PC-9 (cell line): Measurements from ENCODE around the gene CD302. TPM values are rescaled to one million over a fixed set of nuclear protein-coding genes. Genes with fewer than 3 reads are reported as not detected.

Source experiments
- BruUV-seq: library from RNA; stranded (reverse); fragments of 400-500 nt; replicated peaks from 2 replicates; lab custom pipeline; 2021; lab: Mats Ljungman, UMichigan
- CTCF ChIA-PET: fragments of 300-600 bp; sonication (Branson Sonifier 250); formaldehyde crosslinking; loops from one replicate; lab custom pipeline; 2022; ENCODE audit warnings: antibody characterized with exemption; lab: Charles Lee
- POLR2A ChIA-PET: fragments of 300-600 bp; sonication (Branson Sonifier 250); formaldehyde crosslinking; loops from one replicate; lab custom pipeline; 2022; ENCODE audit warnings: antibody characterized with exemption; ENCODE audit not compliant: unreplicated experiment; lab: Charles Lee
- DNase-seq, 2 experiments: peaks; one replicate each; pipeline versions ENCODE4 v3.0.0 to v3.0.0-alpha.2; 2015 to 2022; ENCODE audit warnings: mixed read lengths in 1 of 2
- H2AFZ ChIP-seq: fragments of 200-600 bp; sonication (generic); 2 replicates; pipeline ENCODE4 v1.8.1; 2017; ENCODE audit warnings: antibody characterized with exemption
- H3F3A ChIP-seq: fragments of 200-600 bp; sonication (generic); 2 replicates; pipeline ENCODE4 v1.8.1; 2017; ENCODE audit warnings: antibody characterized with exemption, mild to moderate bottlenecking, low read depth; ENCODE audit not compliant: insufficient read depth
- H3K27ac ChIP-seq: fragments of 200-600 bp; sonication (generic); 2 replicates; pipeline ENCODE4 v1.6.1; 2016; ENCODE audit warnings: mixed run types
- H3K27me3 ChIP-seq: fragments of 200-600 bp; sonication (generic); 2 replicates; pipeline ENCODE4 v1.6.1; 2016; ENCODE audit warnings: low read depth, mixed run types; ENCODE audit not compliant: insufficient read depth
- H3K36me3 ChIP-seq: fragments of 200-600 bp; sonication (generic); 2 replicates; pipeline ENCODE4 v1.6.1; 2016; ENCODE audit warnings: low read depth, mixed run types
- H3K4me1 ChIP-seq: fragments of 200-600 bp; sonication (generic); replicated peaks from 2 replicates; pipeline ENCODE4 v1.6.1; 2016; ENCODE audit warnings: mixed run types; ENCODE audit not compliant: insufficient read depth
- H3K4me2 ChIP-seq: fragments of 200-600 bp; sonication (generic); 2 replicates; pipeline ENCODE4 v1.6.1; 2017; ENCODE audit warnings: mixed run types
- H3K4me3 ChIP-seq: fragments of 200-600 bp; sonication (generic); 2 replicates; pipeline ENCODE4 v1.6.1; 2016; ENCODE audit warnings: mixed run types
- H3K79me2 ChIP-seq: fragments of 200-600 bp; sonication (generic); 2 replicates; pipeline ENCODE4 v1.6.1; 2017; ENCODE audit warnings: low read depth, mixed run types
- H3K9me2 ChIP-seq: fragments of 200-600 bp; sonication (generic); 2 replicates; pipeline ENCODE4 v1.8.1; 2017; ENCODE audit warnings: mild to moderate bottlenecking; ENCODE audit not compliant: insufficient read depth
- H3K9me3 ChIP-seq: fragments of 200-600 bp; sonication (generic); 2 replicates; pipeline ENCODE4 v1.8.1; 2016; ENCODE audit warnings: low read depth; ENCODE audit not compliant: insufficient read depth
- H4K20me1 ChIP-seq: fragments of 200-600 bp; sonication (generic); 2 replicates; pipeline ENCODE4 v1.8.1; 2017; ENCODE audit not compliant: insufficient read depth
- CTCF ChIP-seq: fragments of 200-600 bp; sonication (generic); conservative IDR thresholded peaks from 2 replicates; pipeline ENCODE4 v1.6.1; 2017; ENCODE audit warnings: mixed run types, antibody characterized with exemption, mild to moderate bottlenecking, moderate library complexity
- EZH2 ChIP-seq: fragments of 200-600 bp; sonication (generic); IDR thresholded peaks from 2 replicates; pipeline ENCODE4 v1.8.0; 2017; ENCODE audit warnings: antibody characterized with exemption, low read depth
- intact Hi-C: fragments of 100-400 bp; cut with micrococcal nuclease; formaldehyde crosslinking; loops from one replicate; pipeline ENCODE4 v1.10.0; 2022; ENCODE audit not compliant: unreplicated experiment
- total RNA-seq: library from RNA; stranded (reverse); gene quantifications from 2 replicates; pipeline ENCODE4 v1.2.3, GENCODE V29; 2021

CD302 gene
- total RNA-seq, 1 experiment from 2014 or later, result 2.6 TPM

DNA sequence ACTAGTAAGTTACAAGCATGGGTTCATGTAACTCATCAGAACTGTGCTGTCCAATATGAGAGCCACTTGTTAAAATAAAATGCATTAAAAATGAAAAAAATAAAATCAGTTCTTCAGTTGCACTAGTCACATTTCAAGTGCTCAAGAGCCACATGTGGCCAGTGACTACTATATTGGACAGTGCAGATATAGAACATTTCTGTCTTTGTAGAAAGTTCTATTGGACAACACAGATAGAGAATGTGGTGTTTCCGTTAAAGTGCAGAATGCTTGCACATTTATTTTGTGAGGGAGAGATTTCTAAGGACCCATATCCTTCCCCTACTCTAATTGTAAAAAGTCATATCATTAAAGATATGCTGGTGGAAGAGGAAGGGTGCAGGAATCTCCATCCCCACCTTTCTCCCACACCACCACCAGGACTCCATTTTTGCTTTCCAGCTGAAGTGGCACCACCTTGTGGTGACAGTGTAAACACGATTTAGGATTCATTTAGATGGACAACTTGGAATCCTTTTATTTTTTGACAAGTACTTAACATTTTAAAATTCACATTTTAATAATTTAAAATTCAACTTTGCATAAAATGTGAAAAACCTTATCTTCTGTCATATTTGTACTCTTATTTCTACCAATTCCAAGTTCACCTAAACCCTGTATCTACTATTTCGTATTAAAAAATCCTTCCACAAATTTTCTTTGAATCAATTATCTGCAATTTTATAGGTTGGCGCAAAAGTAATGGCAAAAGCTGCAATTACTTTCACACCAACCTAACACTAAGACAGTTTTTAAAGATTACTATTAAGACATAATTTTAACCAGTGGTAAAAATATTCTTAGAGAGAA, 9.4 kb upstream of the CD302 start:
- BruUV-seq, result no TSS peak
- peak in 1 of 2 experiments; percentile 14 for DNase-seq
- Histone ChIP-seq H3K36me3 (no peaks in the 10 kb centered on the region), H3K4me1 (no peaks in the 10 kb centered on the region), H4K20me1 (no peaks in the 10 kb centered on the region), H3F3A (no peaks in the 10 kb centered on the region), H3K4me3 (no peak overlapping the region), H3K9me3 (no peaks in the 10 kb centered on the region), H3K9me2 (no peaks in the 10 kb centered on the region), H3K27me3 (no peaks in the 10 kb centered on the region), H3K27ac (no peak overlapping the region), H2AFZ (no peak overlapping the region), H3K79me2 (no peaks in the 10 kb centered on the region), H3K4me2 (no peak overlapping the region)
- no peak for TF ChIP-seq EZH2
- TF ChIP-seq CTCF, result peak; percentile 69
- ChIA-PET CTCF (no interaction called here), POLR2A (no interaction called here)
- intact Hi-C loops, result no loop called here

- H3K36me3 ChIP-seq, result no peaks in the 10 kb centered on the region
- BruUV-seq, result no TSS peak
- H3K4me1 ChIP-seq, result no peaks in the 10 kb centered on the region
- no peak overlapping the region for H2AFZ ChIP-seq
- no peak overlapping the region for H3K4me2 ChIP-seq
- DNase-seq, result no peak
- no peaks in the 10 kb centered on the region for H3K79me2 ChIP-seq
- H3K9me3 ChIP-seq, result no peaks in the 10 kb centered on the region
- H4K20me1 ChIP-seq, result no peaks in the 10 kb centered on the region
- H3K27me3 ChIP-seq, result no peaks in the 10 kb centered on the region
- CTCF ChIA-PET, result no interaction called here
- H3F3A ChIP-seq, result no peaks in the 10 kb centered on the region
- intact Hi-C loops, result no loop called here
- POLR2A ChIA-PET, result no interaction called here
- H3K27ac ChIP-seq, result no peak overlapping the region
- no peak for TF ChIP-seq CTCF
- TF ChIP-seq EZH2, result no peak
- H3K9me2 ChIP-seq, result no peaks in the 10 kb centered on the region
- H3K4me3 ChIP-seq, result no peak overlapping the region
These were observed 6.9 kb upstream of the CD302 start for GRCh38 chr2:159804941-159805340.

GRCh38 chr2:159803235-159803962, 5.4 kb upstream of the CD302 start:
- H2AFZ ChIP-seq, result no peak overlapping the region
- H3K27ac ChIP-seq, result no peak overlapping the region
- peaks cover 6% of the 10 kb centered on the region; the same call in 1 of the 2 replicates for H3K27me3 ChIP-seq
- no peak overlapping the region for H3K4me3 ChIP-seq
- no peak overlapping the region for H3K4me2 ChIP-seq
- H4K20me1 ChIP-seq, result no peaks in the 10 kb centered on the region
- H3K79me2 ChIP-seq, result no peaks in the 10 kb centered on the region
- intact Hi-C loops, result no loop called here
- H3K9me2 ChIP-seq, result no peaks in the 10 kb centered on the region
- CTCF ChIA-PET, result no interaction called here
- no peaks in the 10 kb centered on the region for H3F3A ChIP-seq
- TF ChIP-seq EZH2 (no peak), CTCF (no peak)
- BruUV-seq, result no TSS peak
- no peak for DNase-seq
- no peaks in the 10 kb centered on the region for H3K36me3 ChIP-seq
- POLR2A ChIA-PET, result no interaction called here
- H3K9me3 ChIP-seq, result no peaks in the 10 kb centered on the region
- no peaks in the 10 kb centered on the region for H3K4me1 ChIP-seq
